ENCODE data around the gene SNX1.

DNA sequence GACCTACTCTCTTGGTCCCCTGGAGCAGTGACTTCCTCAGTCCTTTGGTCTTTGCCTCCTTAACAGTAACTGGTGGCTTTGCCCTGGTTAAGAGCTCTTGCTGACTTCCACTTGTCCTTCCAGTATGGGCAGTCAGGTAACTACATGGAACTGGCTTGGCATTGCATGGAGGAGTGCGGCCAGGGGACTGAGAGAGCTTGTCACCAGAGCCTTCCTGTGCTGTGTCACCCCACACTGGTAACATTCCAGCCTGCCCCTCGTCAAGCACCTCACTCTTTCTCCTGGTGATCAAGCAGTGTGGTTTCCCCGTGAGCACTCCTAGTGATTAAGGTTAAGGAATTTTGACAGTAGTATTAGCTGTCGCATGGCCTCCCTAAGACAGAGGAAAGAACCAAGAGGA lies 36.4 kb downstream of the SNX1 start:
- TF ChIP-seq, protein P1, sequence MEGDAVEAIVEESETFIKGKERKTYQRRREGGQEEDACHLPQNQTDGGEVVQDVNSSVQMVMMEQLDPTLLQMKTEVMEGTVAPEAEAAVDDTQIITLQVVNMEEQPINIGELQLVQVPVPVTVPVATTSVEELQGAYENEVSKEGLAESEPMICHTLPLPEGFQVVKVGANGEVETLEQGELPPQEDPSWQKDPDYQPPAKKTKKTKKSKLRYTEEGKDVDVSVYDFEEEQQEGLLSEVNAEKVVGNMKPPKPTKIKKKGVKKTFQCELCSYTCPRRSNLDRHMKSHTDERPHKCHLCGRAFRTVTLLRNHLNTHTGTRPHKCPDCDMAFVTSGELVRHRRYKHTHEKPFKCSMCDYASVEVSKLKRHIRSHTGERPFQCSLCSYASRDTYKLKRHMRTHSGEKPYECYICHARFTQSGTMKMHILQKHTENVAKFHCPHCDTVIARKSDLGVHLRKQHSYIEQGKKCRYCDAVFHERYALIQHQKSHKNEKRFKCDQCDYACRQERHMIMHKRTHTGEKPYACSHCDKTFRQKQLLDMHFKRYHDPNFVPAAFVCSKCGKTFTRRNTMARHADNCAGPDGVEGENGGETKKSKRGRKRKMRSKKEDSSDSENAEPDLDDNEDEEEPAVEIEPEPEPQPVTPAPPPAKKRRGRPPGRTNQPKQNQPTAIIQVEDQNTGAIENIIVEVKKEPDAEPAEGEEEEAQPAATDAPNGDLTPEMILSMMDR (IDR thresholded peaks at IDR 0.05), result no peak
- TF ChIP-seq POLR2A (IDR thresholded peaks at IDR 0.05), result no peak
